Brain pericyte (primary cell): ENCODE measurements around the gene CCRL2.
"Not testable (repeated sequence)": the region's sequence is repeated elsewhere in the genome, so short reads cannot be mapped to it uniquely, and the experiment has no call there.

Experiments
- DNase-seq: peaks from one replicate; pipeline ENCODE4 v3.0.0-alpha.2; 2012; ENCODE audit warnings: low read depth, low spot score

CCRL2 gene

GRCh38 chr3:46380471-46381221, 26.4 kb upstream of the CCRL2 start:
- no peak for DNase-seq

GRCh38 chr3:46381625-46382024, 25.4 kb upstream of the CCRL2 start:
- DNase-seq, result no peak

- DNase-seq, result no peak
These were observed 23.7 kb upstream of the CCRL2 start for GRCh38 chr3:46383211-46383950.

DNA sequence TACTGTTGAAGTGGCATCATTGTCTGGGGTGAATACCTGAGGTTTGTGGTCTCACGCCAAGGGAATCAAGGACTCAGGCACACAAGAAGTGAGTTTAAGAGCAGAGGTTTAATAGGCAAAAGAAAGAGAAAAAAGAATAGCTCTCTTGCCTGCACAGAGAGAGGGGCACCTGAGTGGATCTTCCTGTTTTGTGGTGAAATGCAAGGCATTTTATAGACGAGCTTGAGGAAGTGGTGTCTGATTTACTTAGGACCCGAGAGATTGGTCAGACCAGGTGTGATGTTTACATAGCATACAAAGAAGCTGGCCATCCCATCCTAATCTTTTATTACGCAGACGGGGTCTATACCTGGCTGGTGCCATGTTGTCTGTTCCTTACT, 23.1 kb upstream of the CCRL2 start:
- no peak for DNase-seq

GRCh38 chr3:46386205-46386604, 20.9 kb upstream of the CCRL2 start:
- DNase-seq, result no peak

- not testable (repeated sequence) for DNase-seq
These were observed 18.2 kb upstream of the CCRL2 start for GRCh38 chr3:46388847-46389246.

DNA sequence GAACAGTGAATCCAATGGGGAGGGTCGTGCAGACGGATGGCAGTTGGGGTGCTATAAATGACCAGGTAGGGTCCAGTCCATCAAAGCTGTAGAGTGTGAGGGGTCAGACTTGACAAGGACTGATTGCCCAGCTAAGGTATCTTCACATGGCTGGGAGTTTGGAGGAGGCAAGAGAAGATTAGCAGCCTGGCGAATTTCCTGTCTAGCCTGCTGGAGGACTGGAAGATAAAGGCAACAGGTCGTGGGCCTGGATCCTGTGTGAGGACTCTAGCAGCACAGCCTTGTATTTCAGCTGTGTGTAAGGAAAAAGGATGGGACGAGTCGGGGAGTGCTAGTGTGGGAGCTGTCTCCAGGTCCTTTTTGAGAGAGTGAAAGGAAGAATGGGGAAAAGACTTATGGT, 17.8 kb upstream of the CCRL2 start:
- no peak for DNase-seq

DNA sequence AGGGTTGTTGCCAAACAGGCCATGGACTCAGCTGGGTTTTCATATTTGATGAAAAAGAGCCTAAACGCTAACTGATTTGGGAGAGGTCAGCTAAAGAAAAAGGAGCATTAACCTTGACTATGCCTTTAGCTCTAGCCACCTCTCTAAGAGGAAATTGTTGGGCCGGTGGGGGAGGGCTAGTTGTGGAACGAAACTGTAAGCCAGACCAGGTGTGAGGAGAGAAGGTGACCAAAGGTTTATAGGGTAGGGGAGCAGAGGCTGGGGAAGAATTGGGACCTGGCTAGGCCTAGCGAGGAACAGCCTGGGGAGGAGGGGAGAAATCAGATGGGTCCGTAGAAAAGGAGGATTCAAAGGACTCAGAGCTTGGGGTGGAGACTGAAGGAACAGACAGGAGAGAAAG, 15.5 kb upstream of the CCRL2 start:
- not testable (repeated sequence) for DNase-seq

DNA sequence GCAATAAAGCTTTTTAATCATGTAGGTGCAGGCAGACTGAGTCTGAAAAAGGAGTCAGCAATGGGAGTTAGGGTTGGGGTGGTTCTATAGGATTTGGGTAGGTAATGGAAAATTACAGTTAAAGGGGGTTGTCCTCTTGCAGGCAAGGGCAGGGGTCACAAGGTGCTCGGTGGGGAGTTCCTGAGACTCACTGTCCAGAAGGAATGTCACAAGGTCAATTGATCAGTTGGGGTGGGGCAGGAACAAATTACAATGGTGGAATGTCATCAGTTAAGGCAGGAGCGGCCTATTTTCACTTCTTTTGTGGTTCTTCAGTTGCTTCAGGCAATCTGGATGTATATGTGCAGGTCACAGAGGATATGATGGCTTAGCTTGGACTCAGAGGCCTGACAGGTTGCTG, 14.0 kb upstream of the CCRL2 start:
- no peak for DNase-seq

DNA sequence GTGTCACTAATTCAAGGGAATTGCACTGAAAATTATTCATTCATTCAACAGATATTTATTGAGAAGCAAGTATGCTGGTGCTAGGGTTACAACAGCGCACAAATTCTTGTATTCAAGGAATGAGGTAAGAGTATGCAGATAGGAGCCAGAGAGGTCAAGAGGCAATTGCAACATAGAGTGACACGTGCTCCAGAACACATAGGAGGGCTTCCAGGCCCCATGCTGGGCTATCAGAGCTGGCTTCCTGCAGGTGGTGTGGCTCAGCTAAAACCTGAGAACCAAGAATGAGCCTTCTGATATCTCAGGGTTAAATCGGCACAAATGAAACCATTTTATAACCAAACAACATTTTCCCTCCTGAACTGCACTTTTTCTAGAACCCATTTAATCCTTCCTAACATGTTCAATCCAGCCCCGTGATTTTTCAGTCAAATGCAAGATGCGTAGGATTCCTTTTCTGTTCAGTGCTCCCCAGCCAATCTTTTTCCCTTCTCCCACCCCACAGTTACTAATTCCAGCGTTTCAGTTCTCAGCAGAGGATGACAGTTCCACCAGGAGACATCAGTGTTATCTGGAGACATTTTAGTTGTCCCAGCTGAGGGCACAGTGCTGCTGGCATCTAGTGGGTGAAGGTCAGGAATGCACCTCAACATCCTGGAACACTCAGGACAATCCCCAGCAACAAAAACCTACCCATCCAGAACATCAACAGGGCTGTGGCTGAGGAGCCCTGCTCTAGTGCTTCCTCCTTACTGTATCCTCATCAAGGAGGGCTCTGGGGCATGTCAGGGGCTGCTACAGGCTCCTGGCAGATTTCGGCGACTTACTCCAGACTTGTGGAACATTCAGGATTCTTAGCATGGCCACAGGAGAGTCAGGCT, 13.3 kb upstream of the CCRL2 start:
- DNase-seq, result no peak

DNA sequence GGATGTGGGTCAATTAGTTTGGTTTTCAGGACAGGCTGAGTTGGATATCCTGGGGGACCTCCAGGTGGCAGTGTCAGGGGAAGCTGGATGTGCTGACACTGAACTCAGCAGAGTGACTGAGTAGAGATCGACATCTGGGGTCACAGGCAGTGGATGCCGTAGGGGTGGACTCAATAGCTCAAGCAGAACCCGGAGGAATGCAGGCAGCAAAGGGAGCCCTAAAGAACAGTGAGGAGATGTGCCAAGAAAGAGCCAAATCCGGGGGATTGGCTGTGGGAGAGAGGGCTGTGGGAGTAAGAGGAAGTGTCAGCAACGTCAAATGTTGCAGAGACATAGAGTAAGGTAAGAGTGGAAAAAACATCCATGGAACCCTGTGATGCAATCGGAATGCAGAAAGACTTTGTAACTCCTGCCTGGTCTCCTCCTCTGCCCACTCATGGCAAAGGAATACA, 11.8 kb upstream of the CCRL2 start:
- no peak for DNase-seq

GRCh38 chr3:46395766-46396530, 11.1 kb upstream of the CCRL2 start:
- no peak for DNase-seq

GRCh38 chr3:46397111-46397510, 9.9 kb upstream of the CCRL2 start:
- no peak for DNase-seq

DNA sequence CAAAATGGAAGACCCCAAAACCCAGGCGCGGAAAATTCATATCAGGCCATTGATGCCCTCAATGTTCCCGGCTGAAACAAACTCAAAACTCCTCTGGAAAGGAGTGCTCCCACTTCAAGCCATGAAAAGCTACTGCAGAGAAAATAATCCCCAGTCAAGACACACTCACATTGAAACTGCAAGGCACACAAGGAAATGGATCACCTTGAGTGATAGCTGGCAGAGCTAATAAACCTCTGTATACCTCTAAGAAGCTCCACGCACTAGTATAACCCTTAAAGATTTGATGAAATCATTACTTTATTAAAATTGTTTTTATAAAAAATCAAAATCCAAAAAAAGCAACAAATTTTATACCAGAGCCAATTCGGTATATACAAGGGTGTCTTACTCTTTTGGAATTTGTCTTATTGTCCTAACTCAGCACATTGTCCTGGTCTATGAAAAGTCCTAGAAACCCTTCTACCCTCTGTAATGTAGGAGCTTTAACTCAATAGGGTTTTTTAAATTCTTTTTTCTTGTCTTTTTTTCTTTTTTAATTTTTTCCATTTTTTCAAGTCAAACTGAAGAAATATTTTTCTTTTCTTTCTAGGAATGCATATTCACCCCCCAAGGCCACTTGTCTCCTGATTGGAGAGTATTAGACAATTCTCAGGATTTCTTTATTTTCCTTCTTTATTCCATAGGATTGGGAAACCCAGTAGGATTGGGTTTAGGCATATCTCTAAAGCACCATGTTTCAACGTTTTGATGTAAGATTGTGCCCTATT, 8.7 kb upstream of the CCRL2 start:
- DNase-seq, result no peak

DNA sequence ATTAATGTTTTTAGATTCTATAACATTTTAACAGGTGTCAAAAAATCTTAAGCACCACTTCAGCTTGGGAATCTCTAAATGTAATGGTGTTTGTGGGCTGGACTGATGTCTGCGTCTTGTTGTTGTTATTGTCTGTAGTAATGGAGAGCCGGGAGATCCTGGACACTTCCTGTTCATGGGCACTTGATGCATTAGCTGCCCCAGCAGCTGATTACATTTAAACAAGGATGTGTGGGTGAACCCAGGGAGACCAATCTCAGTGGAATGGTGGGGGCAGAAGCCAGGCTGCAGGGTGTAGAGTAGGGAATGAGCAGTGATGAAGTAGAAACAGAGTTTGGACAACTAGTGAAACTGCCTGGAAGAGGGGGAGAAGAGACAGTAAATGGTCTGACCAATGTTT, 8.0 kb upstream of the CCRL2 start:
- DNase-seq, result no peak

DNA sequence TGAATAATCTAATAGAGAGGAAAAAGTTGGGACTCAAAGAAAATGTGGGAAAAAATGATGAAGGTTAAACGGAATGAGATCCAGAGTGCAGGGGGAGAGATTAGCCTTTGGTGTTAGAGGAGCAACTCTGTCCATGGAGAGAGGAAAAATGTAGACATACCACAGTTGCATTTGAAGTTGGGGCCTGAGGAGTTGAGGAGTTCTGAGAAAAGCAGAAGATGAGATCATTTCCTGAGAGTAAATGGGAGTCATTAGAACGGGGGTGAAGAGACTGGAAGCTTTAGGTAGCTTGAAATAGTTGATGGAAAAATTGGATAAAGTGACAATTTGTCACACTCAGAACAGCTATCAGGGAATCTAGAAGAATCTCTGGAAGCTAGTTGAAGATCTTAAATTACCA, 7.5 kb upstream of the CCRL2 start:
- no peak for DNase-seq

GRCh38 chr3:46400000-46400734, 6.9 kb upstream of the CCRL2 start:
- no peak for DNase-seq

DNA sequence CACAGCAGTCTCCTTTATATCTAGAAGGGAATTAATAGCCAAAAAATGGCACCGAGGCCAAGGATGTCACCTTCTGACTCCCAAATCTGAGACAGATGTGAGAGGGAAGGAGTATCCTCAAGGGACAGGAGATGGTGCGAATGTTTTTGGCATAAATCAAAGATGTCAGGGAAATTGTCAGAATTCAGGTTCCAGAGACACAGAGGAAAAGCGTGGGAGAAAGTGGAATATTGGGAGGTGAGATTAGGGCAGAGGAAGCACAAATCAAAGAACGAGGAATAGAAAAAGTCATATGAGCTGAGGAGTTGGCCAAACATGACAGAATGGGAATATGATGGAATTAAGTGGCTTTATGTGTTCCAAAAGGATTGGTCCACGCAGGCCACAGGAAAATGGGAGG, 6.2 kb upstream of the CCRL2 start:
- no peak for DNase-seq

DNA sequence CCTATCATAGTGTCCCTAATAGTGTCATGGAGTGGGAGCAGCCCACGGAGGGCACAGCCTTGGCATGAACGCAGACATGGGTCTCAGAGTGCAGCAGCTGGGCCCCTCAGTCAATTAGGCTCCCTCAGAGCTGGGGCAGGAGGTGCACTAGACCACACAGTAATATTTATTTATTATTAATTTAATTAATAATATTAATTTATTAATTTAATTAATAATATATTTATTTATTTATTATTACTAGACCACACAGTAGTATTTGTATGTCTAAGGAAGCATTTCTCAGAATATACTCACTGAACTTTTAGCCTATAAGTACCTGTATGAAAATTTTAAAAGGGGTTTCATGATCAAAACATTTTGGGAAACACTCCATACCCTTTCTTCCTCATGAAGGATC, 5.5 kb upstream of the CCRL2 start:
- no peak for DNase-seq

GRCh38 chr3:46402902-46403301, 4.2 kb upstream of the CCRL2 start:
- DNase-seq, result not testable (repeated sequence)
